WERI-Rb-1 (cell line): ENCODE data around the gene UST.
A peak's percentile ranks its signal among the peaks of the same experiment; 100 is the strongest.

Experiments
- DNase-seq: peaks from one replicate; pipeline ENCODE4 v3.0.0-alpha.2; 2020
- H3K27ac ChIP-seq: fragments of 250-450 bp; sonication (Bioruptor Pico); 2 replicates; pipeline ENCODE4 v1.5.1; 2020; ENCODE audit warnings: mild to moderate bottlenecking, moderate library complexity
- H3K27me3 ChIP-seq: fragments of 250-450 bp; sonication (Bioruptor Pico); 2 replicates; pipeline ENCODE4 v1.5.1; 2021; ENCODE audit warnings: mild to moderate bottlenecking, low read depth, moderate library complexity; ENCODE audit not compliant: insufficient read depth, severe bottlenecking
- H3K36me3 ChIP-seq: fragments of 250-450 bp; sonication (Bioruptor Pico); 2 replicates; pipeline ENCODE4 v1.5.1; 2020; ENCODE audit warnings: mild to moderate bottlenecking, moderate library complexity
- H3K4me3 ChIP-seq: 2 replicates; pipeline ENCODE4 v1.5.1; 2011; ENCODE audit warnings: low read depth, mild to moderate bottlenecking, control low read depth, low read length
- H3K9me3 ChIP-seq: fragments of 250-450 bp; sonication (Bioruptor Pico); 2 replicates; pipeline ENCODE4 v1.5.1; 2021; ENCODE audit warnings: mild to moderate bottlenecking, moderate library complexity; ENCODE audit not compliant: severe bottlenecking
- CTCF ChIP-seq: IDR thresholded peaks from 2 replicates; pipeline ENCODE4 v1.5.1; 2011; ENCODE audit warnings: low read depth, mild to moderate bottlenecking, control low read depth, inconsistent platforms, low read length

UST gene

GRCh38 chr6:148947621-148948444, 201.0 kb downstream of the UST start:
- H3K27me3 ChIP-seq, result no peaks in the 10 kb centered on the region
- TF ChIP-seq CTCF, result peak; percentile 85
- no peak overlapping the region for H3K4me3 ChIP-seq
- H3K27ac ChIP-seq, result no peak overlapping the region
- peak; percentile 82 for DNase-seq
- H3K9me3 ChIP-seq, result no peaks in the 10 kb centered on the region
- H3K36me3 ChIP-seq, result no peaks in the 10 kb centered on the region

GRCh38 chr6:148951662-148952061, 204.8 kb downstream of the UST start:
- no peaks in the 10 kb centered on the region for H3K9me3 ChIP-seq
- no peak for DNase-seq
- no peak for TF ChIP-seq CTCF
- no peak overlapping the region for H3K4me3 ChIP-seq
- H3K36me3 ChIP-seq, result no peaks in the 10 kb centered on the region
- no peaks in the 10 kb centered on the region for H3K27me3 ChIP-seq
- no peak overlapping the region for H3K27ac ChIP-seq

GRCh38 chr6:148952147-148953035, 205.6 kb downstream of the UST start:
- no peaks in the 10 kb centered on the region for H3K9me3 ChIP-seq
- no peak overlapping the region for H3K27ac ChIP-seq
- H3K27me3 ChIP-seq, result no peaks in the 10 kb centered on the region
- TF ChIP-seq CTCF, result no peak
- H3K36me3 ChIP-seq, result no peaks in the 10 kb centered on the region
- no peak overlapping the region for H3K4me3 ChIP-seq
- no peak for DNase-seq

GRCh38 chr6:148954461-148954860, 207.6 kb downstream of the UST start:
- Histone ChIP-seq H3K36me3 (no peaks in the 10 kb centered on the region), H3K27me3 (no peaks in the 10 kb centered on the region), H3K4me3 (no peak overlapping the region), H3K27ac (no peak overlapping the region), H3K9me3 (no peaks in the 10 kb centered on the region)
- no peak for TF ChIP-seq CTCF
- DNase-seq, result no peak

- TF ChIP-seq CTCF, result peak; percentile 32; the same call in 1 of the 2 replicates
- H3K9me3 ChIP-seq, result no peaks in the 10 kb centered on the region
- no peak overlapping the region for H3K4me3 ChIP-seq
- H3K36me3 ChIP-seq, result no peaks in the 10 kb centered on the region
- H3K27me3 ChIP-seq, result no peaks in the 10 kb centered on the region
- peak; percentile 15 for DNase-seq
- no peak overlapping the region for H3K27ac ChIP-seq
Measured at GRCh38 chr6:148954934-148955333, 208.1 kb downstream of the UST start.
